Subcutaneous abdominal adipose tissue (tissue), 5 donors: ENCODE data around the gene CDK11B.
A peak's percentile ranks its signal among the peaks of the same experiment; 100 is the strongest.

Experiments
- H3K27ac ChIP-seq: one replicate; pipeline ENCODE4 v1.7.0; 2013; ENCODE audit warnings: low read depth, mild to moderate bottlenecking, inconsistent platforms, low read length, moderate library complexity
- H3K27me3 ChIP-seq, 5 donors: one replicate each; pipeline ENCODE4 v1.7.0; 2013; ENCODE audit warnings: low read length in 5 of 5, inconsistent platforms in 1 of 5; ENCODE audit not compliant: control insufficient read depth in 5 of 5, insufficient read depth in 4 of 5
- H3K36me3 ChIP-seq, 5 donors: one replicate each; pipeline ENCODE4 v1.7.0; 2013; ENCODE audit warnings: low read length in 5 of 5; ENCODE audit not compliant: control insufficient read depth in 5 of 5, insufficient read depth in 5 of 5
- H3K4me1 ChIP-seq, 5 donors: one replicate each; pipeline ENCODE4 v1.7.0; 2013; ENCODE audit warnings: low read length in 5 of 5, mild to moderate bottlenecking in 3 of 5, moderate library complexity in 1 of 5; ENCODE audit not compliant: control insufficient read depth in 5 of 5, insufficient read depth in 5 of 5
- H3K4me3 ChIP-seq, 5 donors: one replicate each; pipeline ENCODE4 v1.7.0; 2013; ENCODE audit warnings: low read length in 5 of 5, low read depth in 1 of 5
- H3K9ac ChIP-seq, 5 donors: one replicate each; pipeline ENCODE4 v1.7.0; 2013; ENCODE audit warnings: low read length in 5 of 5, mild to moderate bottlenecking in 4 of 5, moderate library complexity in 3 of 5
- H3K9me3 ChIP-seq, 5 donors: one replicate each; pipeline ENCODE4 v1.7.0; 2013; ENCODE audit warnings: low read length in 5 of 5; ENCODE audit not compliant: control insufficient read depth in 5 of 5
- donor health status: healthy.
- donor health status: healthy.
- donor health status: healthy.
- donor health status: healthy.
- donor health status: healthy.

CDK11B gene

DNA sequence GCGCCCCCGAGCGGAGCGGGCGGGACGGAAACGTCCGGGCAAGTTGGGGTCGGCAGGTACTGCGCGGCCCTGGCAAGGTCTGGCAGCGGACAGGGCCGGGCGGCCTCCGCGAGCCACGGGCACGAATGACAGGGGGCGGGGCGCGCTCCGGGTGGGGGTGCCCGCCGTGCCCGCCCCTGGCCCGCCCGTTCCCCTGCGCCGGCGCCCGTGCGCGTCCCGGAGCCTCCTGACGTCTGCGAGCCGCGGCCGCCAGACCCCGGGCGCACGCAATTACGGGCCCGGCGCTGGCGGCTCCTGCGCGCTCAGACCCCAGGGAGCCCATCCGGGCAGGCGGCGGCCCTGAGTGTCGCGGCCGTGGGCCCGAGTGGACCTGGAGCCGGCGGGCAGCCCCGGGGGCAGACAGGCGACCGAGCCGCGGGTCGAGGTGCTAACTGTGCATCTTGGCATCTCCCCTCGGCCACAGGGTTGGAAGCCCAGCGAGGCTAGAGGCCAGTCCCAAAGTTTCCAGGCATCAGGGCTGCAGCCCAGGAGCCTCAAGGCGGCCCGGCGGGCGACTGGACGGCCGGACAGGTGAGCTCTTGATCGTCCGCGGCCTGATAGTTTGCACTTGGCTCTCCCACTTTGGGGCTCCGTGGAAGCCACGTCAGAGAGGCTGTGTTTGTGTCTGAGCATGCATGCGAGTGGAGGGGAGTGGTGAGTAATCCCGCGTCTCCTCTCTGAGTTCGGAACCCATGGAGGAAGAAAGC lies 42.6 kb downstream of the CDK11B start:
- peaks cover 14 to 35% (median 30%) of the 10 kb centered on the region in 5 donors for H3K4me1 ChIP-seq
- H3K4me3 ChIP-seq, result peak overlapping the region; percentile 61 to 97 (median 92)
- H3K27me3 ChIP-seq, result no peaks in the 10 kb centered on the region
- peak overlapping the region in 4 of 5 donors; percentile 56 to 87 (median 84) for H3K9ac ChIP-seq
- peaks cover 0 to 16% (median 11%) of the 10 kb centered on the region in 5 donors for H3K36me3 ChIP-seq
- H3K27ac ChIP-seq, result peak overlapping the region; percentile 95
- H3K9me3 ChIP-seq, result no peaks in the 10 kb centered on the region

GRCh38 chr1:1615256-1616044 lies 43.4 kb downstream of the CDK11B start, which contains the start of gene MIB2:
TSS of gene MIB2 (plus strand) at chr1:1615500. CDS start at chr1:1623453, 7,953 bp downstream.
- peak within 1 kb of the TSS in 4 of 5 donors; percentile 85 to 94 (median 87) for H3K9ac ChIP-seq
- H3K4me1 ChIP-seq, result peaks cover 15 to 41% (median 34%) of the 10 kb centered on the region in 5 donors
- peak within 1 kb of the TSS; percentile 95 for H3K27ac ChIP-seq
- H3K27me3 ChIP-seq, result no peaks in the 10 kb centered on the region
- H3K36me3 ChIP-seq, result peaks cover 0 to 16% (median 11%) of the 10 kb centered on the region in 5 donors
- H3K4me3 ChIP-seq, result peak within 1 kb of the TSS; percentile 65 to 97 (median 92)
- H3K9me3 ChIP-seq, result no peaks in the 10 kb centered on the region

GRCh38 chr1:1614954-1615255 lies 43.9 kb downstream of the CDK11B start:
- H3K9ac ChIP-seq, result peak overlapping the region in 4 of 5 donors; percentile 46 to 94 (median 87)
- H3K27ac ChIP-seq, result peak overlapping the region; percentile 95
- no peaks in the 10 kb centered on the region for H3K9me3 ChIP-seq
- H3K36me3 ChIP-seq, result peaks cover 0 to 16% (median 11%) of the 10 kb centered on the region in 5 donors
- H3K4me3 ChIP-seq, result peak overlapping the region; percentile 65 to 97 (median 92)
- peaks cover 15 to 41% (median 34%) of the 10 kb centered on the region in 5 donors for H3K4me1 ChIP-seq
- H3K27me3 ChIP-seq, result no peaks in the 10 kb centered on the region

GRCh38 chr1:1614204-1614953 lies 44.4 kb downstream of the CDK11B start:
- H3K27ac ChIP-seq, result peak overlapping the region; percentile 95
- H3K4me3 ChIP-seq, result peak overlapping the region; percentile 65 to 97 (median 92)
- peaks cover 15 to 41% (median 34%) of the 10 kb centered on the region in 5 donors for H3K4me1 ChIP-seq
- H3K9ac ChIP-seq, result peak overlapping the region in 4 of 5 donors; percentile 56 to 94 (median 87)
- H3K36me3 ChIP-seq, result peaks cover 0 to 16% (median 11%) of the 10 kb centered on the region in 5 donors
- H3K9me3 ChIP-seq, result no peaks in the 10 kb centered on the region
- no peaks in the 10 kb centered on the region for H3K27me3 ChIP-seq

DNA sequence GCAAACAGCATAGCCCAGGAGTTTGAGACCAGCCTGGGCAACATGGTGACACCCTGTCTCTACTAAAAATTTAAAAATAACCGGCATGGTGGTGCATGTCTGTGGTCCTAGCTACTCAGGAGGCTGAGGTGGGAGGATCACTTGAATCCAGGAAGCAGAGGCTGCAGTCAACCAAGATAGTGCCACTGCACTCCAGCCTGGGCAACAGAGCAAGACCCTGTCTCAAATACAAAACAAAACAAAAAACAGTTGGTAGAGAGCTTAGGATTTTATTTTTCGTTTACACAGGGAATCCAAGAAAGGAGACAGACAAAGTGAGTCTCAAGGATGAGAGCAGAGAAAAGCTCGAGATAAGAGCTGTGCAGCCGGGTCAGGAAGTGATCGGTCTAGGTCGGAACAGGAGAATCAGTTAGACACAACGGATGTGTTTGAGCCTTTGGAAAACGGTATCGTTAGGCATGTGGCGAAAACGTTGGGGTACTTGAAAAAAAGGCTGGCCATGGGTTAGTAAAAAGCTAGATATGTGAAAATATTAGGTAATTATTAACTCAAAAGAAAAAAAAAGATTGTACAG lies 45.2 kb downstream of the CDK11B start:
- Histone ChIP-seq H3K4me3 (peak overlapping the region in 4 of 5 donors; percentile 65 to 97 (median 88)), H3K4me1 (peaks cover 15 to 41% (median 34%) of the 10 kb centered on the region in 5 donors), H3K27ac (peak overlapping the region; percentile 95), H3K27me3 (no peaks in the 10 kb centered on the region), H3K36me3 (peaks cover 0 to 14% (median 11%) of the 10 kb centered on the region in 5 donors), H3K9me3 (no peaks in the 10 kb centered on the region), H3K9ac (no peak overlapping the region)

- Histone ChIP-seq H3K27ac (no peak overlapping the region), H3K9ac (no peak overlapping the region), H3K4me1 (peaks cover 14 to 36% (median 29%) of the 10 kb centered on the region in 5 donors), H3K36me3 (no peaks in the 10 kb centered on the region), H3K9me3 (no peaks in the 10 kb centered on the region), H3K27me3 (no peaks in the 10 kb centered on the region), H3K4me3 (no peak overlapping the region)
These were observed 46.8 kb downstream of the CDK11B start for GRCh38 chr1:1612104-1612400.

- Histone ChIP-seq H3K9me3 (no peaks in the 10 kb centered on the region), H3K4me1 (peaks cover 10 to 32% (median 20%) of the 10 kb centered on the region in 5 donors), H3K27me3 (no peaks in the 10 kb centered on the region), H3K4me3 (no peak overlapping the region), H3K27ac (no peak overlapping the region), H3K36me3 (no peaks in the 10 kb centered on the region), H3K9ac (no peak overlapping the region)
These were observed 48.0 kb downstream of the CDK11B start for GRCh38 chr1:1610796-1611195.

DNA sequence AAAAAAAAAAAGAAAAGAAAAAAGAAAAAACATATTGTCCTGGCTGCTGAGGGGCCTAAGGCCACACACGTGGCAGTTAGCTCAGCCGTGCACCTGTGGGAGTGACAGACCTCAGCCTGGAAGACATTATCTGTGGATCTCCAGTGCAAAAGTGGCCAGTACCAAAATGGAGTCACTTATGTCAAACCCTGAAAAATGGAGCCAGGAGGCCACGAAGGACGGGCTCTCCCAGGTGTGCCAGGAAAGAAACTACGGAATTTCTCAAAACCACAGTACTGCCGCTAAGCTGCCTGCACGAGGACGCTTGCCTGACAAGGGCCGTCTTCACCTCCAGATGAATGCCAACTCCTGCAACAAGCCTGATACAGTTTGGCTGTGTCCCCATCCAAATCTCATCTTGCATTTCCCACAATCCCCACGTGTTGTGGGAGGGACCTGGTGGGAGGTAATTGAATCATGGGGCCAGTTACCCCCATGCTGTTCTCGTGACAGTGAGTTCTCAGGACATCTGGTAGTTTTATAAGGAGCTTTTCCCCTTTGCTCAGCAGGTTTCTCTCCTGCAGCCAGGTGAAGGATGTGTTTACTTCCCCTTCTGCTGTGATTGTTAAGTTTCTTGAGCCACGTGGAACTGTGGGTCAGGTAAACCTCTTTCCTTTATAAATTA lies 48.9 kb downstream of the CDK11B start:
- Histone ChIP-seq H3K9ac (no peak overlapping the region), H3K36me3 (no peaks in the 10 kb centered on the region), H3K4me1 (peaks cover 10 to 30% (median 20%) of the 10 kb centered on the region in 5 donors), H3K27me3 (peaks cover 0 to 2% (median 1%) of the 10 kb centered on the region in 5 donors), H3K9me3 (no peaks in the 10 kb centered on the region), H3K27ac (no peak overlapping the region), H3K4me3 (no peak overlapping the region)

GRCh38 chr1:1606232-1606631 lies 52.6 kb downstream of the CDK11B start:
- no peak overlapping the region for H3K4me3 ChIP-seq
- H3K27ac ChIP-seq, result no peak overlapping the region

More at GRCh38 chr1:1606232-1606631, 52.6 kb downstream of the CDK11B start:
- Histone ChIP-seq H3K4me1 (peaks cover 2 to 11% (median 3%) of the 10 kb centered on the region in 5 donors), H3K9me3 (no peaks in the 10 kb centered on the region), H3K9ac (no peak overlapping the region), H3K36me3 (no peaks in the 10 kb centered on the region), H3K27me3 (peaks cover 8 to 27% (median 15%) of the 10 kb centered on the region in 5 donors)
